HG02943 (cell line): ENCODE measurements around the gene DUOX2.

Experiments
- ATAC-seq: cut with Tn5 transposase; IDR thresholded peaks from one replicate; pipeline ENCODE4 v1.9.1; 2021; ENCODE audit warnings: mild to moderate bottlenecking, low read depth, moderate library complexity; ENCODE audit not compliant: unreplicated experiment

Gene DUOX2

GRCh38 chr15:45114076-45114750, at the start of gene DUOX2, which contains the start of gene DUOXA2:
Gene DUOX2, minus strand, starts transcription at chr15:45114172. Its CDS starts 761 bp downstream, at chr15:45113411.
Gene DUOXA2, plus strand, starts transcription at chr15:45114326. Its CDS starts 280 bp downstream, at chr15:45114606.
- ATAC-seq: no peak

- no peak for ATAC-seq
Observed at GRCh38 chr15:45163508-45163856, 49.5 kb upstream of the DUOX2 start.

- no peak for ATAC-seq
Observed at GRCh38 chr15:45162771-45163507, 49.0 kb upstream of the DUOX2 start.

- no peak for ATAC-seq
Observed at GRCh38 chr15:45161666-45162065, 47.7 kb upstream of the DUOX2 start.

- ATAC-seq: no peak
Observed at GRCh38 chr15:45157974-45158373, 44.0 kb upstream of the DUOX2 start.

- ATAC-seq: no peak
Observed at GRCh38 chr15:45156744-45157455, 42.9 kb upstream of the DUOX2 start.

- no peak for ATAC-seq
Observed at GRCh38 chr15:45155739-45156138, 41.8 kb upstream of the DUOX2 start.

- ATAC-seq: no peak
Observed at GRCh38 chr15:45151998-45152828, 38.2 kb upstream of the DUOX2 start.

GRCh38 chr15:45150997-45151396, 37.0 kb upstream of the DUOX2 start:
- no peak for ATAC-seq

- ATAC-seq: no peak
Observed at GRCh38 chr15:45150481-45150880, 36.5 kb upstream of the DUOX2 start.

- no peak for ATAC-seq
Observed at GRCh38 chr15:45149060-45149459, 35.1 kb upstream of the DUOX2 start.

- ATAC-seq: no peak
Observed at GRCh38 chr15:45148076-45149059, 34.4 kb upstream of the DUOX2 start.

- no peak for ATAC-seq
Observed at GRCh38 chr15:45147606-45148005, 33.6 kb upstream of the DUOX2 start.

GRCh38 chr15:45146405-45146804, 32.4 kb upstream of the DUOX2 start:
- ATAC-seq: no peak

- ATAC-seq: no peak
Observed at GRCh38 chr15:45144775-45145174, 30.8 kb upstream of the DUOX2 start.

- no peak for ATAC-seq
Observed at GRCh38 chr15:45143946-45144345, 30.0 kb upstream of the DUOX2 start.

GRCh38 chr15:45143056-45143455, 29.1 kb upstream of the DUOX2 start:
- no peak for ATAC-seq

- ATAC-seq: no peak
Observed at GRCh38 chr15:45141386-45141785, 27.4 kb upstream of the DUOX2 start.

GRCh38 chr15:45140557-45141250, 26.7 kb upstream of the DUOX2 start:
- no peak for ATAC-seq
